Measurements from ENCODE around the gene ZFAND4.
"Not testable (repeated sequence)": the region's sequence is repeated elsewhere in the genome, so short reads cannot be mapped to it uniquely, and the experiment has no call there.

ZFAND4 gene

DNA sequence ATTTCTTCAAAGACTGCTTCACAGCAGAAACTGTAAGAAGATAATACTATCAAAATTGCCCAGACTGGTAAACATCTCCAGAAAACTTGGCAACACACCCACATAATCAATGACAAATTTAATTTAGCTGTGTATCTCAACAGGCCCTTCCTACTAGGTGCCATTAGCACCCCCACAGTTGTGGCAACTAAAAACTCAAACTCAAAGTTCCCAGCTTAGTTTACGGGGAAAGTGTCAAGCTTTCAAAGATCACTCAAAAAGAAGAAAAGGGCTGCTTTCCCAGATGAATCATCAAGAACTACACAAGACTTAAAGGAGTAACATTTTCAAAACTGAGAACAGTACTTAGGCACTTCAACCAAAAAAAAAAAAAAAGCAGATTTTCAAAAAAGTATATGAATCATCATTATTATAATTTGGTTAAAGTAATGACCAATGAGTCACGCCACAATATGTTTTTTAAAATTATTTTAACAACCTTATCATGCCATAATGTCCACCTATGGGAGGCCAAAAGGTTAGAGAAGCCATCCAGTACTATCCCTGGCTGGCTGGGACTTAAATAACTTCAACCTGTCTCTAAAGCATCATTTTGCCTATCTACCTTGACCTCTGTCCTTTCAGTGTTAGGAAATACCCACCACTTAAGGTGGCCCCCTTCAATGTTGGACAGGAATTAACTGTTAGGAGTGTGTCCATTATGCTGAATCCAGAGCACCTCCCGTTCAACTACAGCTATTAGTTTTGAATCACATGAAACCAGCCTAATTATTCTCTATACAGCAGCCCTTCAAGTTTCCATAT, 90.8 kb downstream of the ZFAND4 start:
- Histone ChIP-seq H3K36me3 (no peaks in the 10 kb centered on the region), H3K4me3 (ENCODE audit: low read depth, low read length) (no peak overlapping the region), H3K9me3 (no peaks in the 10 kb centered on the region), H3K27me3 (no peaks in the 10 kb centered on the region), H3K4me1 (no peaks in the 10 kb centered on the region)
- TF ChIP-seq, protein P1, sequence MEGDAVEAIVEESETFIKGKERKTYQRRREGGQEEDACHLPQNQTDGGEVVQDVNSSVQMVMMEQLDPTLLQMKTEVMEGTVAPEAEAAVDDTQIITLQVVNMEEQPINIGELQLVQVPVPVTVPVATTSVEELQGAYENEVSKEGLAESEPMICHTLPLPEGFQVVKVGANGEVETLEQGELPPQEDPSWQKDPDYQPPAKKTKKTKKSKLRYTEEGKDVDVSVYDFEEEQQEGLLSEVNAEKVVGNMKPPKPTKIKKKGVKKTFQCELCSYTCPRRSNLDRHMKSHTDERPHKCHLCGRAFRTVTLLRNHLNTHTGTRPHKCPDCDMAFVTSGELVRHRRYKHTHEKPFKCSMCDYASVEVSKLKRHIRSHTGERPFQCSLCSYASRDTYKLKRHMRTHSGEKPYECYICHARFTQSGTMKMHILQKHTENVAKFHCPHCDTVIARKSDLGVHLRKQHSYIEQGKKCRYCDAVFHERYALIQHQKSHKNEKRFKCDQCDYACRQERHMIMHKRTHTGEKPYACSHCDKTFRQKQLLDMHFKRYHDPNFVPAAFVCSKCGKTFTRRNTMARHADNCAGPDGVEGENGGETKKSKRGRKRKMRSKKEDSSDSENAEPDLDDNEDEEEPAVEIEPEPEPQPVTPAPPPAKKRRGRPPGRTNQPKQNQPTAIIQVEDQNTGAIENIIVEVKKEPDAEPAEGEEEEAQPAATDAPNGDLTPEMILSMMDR (IDR thresholded peaks at IDR 0.05; ENCODE audit: low read depth, low read length): no peak
- no peak for DNase-seq

DNA sequence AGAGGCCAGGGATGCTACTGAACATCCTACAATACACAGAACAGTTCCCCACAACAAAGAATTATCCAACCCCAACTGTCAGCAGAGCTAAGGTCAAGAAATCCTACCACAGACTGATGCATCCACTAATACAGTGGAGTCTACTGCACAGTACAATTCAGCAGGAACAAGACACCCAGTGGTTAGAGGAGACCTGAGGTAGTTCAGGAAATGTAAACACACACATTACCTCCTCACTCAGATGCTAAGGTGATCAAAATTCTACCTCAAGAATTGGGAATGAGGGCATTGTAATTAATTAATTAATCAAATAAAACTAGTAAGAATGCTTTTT, 91.4 kb downstream of the ZFAND4 start:
- no peaks in the 10 kb centered on the region for H3K9me3 ChIP-seq
- no peak for DNase-seq

DNA sequence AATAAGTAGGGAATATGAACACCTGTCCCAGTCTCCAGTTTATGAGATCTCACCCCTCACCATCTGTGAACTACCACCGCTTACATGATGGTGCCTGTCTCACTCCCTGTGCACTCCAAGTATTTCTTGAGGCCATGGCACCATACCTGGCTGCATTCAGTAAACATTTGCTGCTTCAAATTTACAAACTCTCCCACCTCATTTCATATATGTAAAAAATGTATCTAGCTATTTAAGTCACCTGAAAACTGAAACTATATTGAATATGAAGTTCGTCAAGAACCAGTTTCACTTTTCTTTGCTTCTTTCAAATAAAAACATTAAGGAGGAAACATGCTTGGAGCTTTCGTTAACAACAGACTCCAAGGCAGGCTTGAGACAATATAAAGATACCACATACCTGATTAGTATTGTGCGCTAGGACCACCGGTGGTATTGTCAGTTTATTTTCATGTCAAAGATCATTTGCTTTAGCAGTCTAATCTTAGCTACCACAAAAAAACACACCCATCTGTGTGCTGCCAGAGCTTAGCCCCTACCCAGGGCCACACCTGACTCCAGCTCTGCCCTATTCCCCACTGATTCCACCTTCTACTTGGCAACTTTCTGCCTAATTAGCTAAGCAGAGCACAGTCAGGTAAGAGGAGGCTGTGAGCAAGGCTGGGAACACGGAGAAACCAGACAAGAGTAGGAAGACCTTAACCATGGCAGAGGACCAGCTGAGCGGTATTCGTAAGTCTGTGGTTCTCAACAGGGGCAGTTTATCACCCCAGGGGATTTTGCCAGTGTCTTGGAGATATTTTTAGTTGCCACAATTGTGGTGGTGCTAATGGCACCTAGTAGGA, 92.0 kb downstream of the ZFAND4 start:
- no peak overlapping the region for H3K4me3 ChIP-seq (ENCODE audit: low read depth, low read length)
- no peaks in the 10 kb centered on the region for H3K36me3 ChIP-seq
- TF ChIP-seq, protein P1 (IDR thresholded peaks at IDR 0.05; ENCODE audit: low read depth, low read length): no peak

More for the DNA sequence above, 91.4 kb downstream of the ZFAND4 start:
- no peaks in the 10 kb centered on the region for H3K4me1 ChIP-seq
- H3K27me3 ChIP-seq: no peaks in the 10 kb centered on the region
- no peak overlapping the region for H3K4me3 ChIP-seq (ENCODE audit: low read depth, low read length)
- H3K36me3 ChIP-seq: no peaks in the 10 kb centered on the region
- TF ChIP-seq, protein P1 (IDR thresholded peaks at IDR 0.05; ENCODE audit: low read depth, low read length): no peak

DNA sequence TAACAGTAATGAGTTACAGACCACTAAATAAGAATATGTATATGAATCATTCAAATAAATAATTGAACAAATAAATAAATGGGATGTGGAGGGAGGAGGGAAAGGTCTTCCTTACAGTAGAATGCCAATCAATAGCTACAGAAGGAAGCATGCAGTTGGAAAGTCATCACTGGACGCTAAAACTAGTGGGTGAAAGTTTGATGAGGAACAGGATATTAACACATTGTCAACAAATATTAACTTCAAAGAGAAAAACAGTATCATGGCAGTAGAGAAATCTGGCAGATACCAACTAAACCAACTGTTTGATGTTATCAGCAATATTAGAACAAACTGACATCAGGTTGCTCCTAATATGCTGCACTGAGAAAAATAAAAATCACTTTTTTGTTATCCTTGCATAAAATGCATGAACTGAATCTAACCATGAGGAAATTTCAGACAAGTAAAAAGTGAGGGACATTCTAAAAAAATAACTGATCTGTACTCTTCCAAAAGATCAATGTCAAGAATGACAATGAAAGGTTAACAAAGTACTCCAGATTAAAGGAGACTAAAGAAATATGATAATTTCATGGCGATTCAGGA, 94.1 kb downstream of the ZFAND4 start:
- Histone ChIP-seq H3K4me1 (no peaks in the 10 kb centered on the region), H3K9me3 (no peaks in the 10 kb centered on the region), H3K36me3 (no peaks in the 10 kb centered on the region), H3K27me3 (no peaks in the 10 kb centered on the region), H3K4me3 (ENCODE audit: low read depth, low read length) (no peak overlapping the region)
- TF ChIP-seq, protein P1 (IDR thresholded peaks at IDR 0.05; ENCODE audit: low read depth, low read length): no peak
- DNase-seq: no peak

More for the DNA sequence above, 92.0 kb downstream of the ZFAND4 start:
- H3K4me1 ChIP-seq: no peaks in the 10 kb centered on the region
- no peak for DNase-seq
- no peaks in the 10 kb centered on the region for H3K9me3 ChIP-seq
- no peaks in the 10 kb centered on the region for H3K27me3 ChIP-seq

DNA sequence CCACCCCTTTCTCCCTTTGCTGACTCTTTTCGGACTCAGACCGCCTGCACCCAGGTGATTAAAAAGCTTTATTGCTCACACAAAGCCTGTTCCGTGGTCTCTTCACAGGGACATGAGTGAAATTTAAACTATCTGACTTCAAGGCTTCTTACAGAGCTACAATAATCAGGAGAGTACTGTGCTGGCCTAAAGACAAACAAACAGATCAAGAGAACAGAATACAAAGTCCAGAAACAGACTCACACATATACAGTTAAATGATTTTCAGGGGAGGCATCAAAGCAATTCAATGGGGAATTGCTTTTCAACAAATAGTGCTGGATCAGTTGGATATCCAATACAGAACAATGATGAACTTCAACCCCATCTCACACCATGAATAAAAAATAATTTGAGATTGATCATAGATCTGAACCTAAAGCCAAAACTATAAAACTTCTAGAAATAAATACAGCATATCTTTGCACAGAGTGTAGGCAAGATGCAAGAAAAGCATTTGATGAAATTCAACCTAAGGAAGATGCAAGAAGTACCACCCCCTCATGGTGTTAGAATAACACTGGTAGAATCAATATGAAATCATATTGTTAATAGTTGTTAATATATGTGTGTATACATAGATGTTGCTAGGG, 96.5 kb downstream of the ZFAND4 start:
- Histone ChIP-seq H3K36me3 (no peaks in the 10 kb centered on the region), H3K9me3 (no peaks in the 10 kb centered on the region), H3K4me3 (ENCODE audit: low read depth, low read length) (no peak overlapping the region), H3K27me3 (no peaks in the 10 kb centered on the region), H3K4me1 (no peaks in the 10 kb centered on the region)
- no peak for DNase-seq
- TF ChIP-seq, protein P1 (IDR thresholded peaks at IDR 0.05; ENCODE audit: low read depth, low read length): no peak

DNA sequence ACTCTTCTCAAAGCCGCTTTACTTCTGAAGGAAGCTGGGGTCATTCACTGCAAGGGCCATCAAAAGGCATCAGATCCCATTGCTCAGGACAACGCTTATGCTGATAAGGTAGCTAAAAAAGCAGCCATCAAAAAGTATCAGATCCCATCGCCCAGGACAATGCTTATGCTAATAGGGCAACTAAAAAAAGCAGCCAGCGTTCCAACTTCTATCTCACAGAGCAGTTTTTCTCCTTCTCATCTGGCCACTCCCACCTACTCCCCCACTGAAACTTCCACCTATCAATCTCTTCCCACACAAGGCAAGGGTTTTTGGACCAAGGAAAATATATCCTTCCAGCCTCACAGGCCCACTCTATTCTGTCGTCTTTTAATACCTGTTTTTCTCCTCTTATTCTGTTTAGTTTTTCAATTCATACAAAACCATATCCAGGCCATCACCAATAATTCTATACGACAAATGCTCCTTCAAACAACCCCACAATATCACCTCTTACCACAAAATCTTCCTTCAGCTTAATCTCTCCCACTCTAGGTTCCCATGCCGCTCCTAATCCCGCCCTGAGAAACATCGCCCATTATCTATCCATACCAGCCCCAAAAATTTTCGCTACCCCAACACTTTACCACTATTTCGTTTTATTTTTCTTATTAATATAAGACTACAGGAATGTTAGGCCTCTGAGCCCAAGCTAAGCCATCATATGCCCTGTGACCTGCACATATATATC, 97.4 kb downstream of the ZFAND4 start:
- H3K36me3 ChIP-seq; DNase-seq; H3K27me3 ChIP-seq; H3K4me1 ChIP-seq; H3K4me3 ChIP-seq (ENCODE audit: low read depth, low read length); H3K9me3 ChIP-seq: not testable (repeated sequence)

All from BE2C (cell line).